8988T (cell line): ENCODE results near the gene TBC1D5.
"Not testable (repeated sequence)": the region's sequence is repeated elsewhere in the genome, so short reads cannot be mapped to it uniquely, and the experiment has no call there.

Experiments
- DNase-seq: peaks from one replicate; pipeline ENCODE4 v3.0.0; 2011

The TBC1D5 gene

DNA sequence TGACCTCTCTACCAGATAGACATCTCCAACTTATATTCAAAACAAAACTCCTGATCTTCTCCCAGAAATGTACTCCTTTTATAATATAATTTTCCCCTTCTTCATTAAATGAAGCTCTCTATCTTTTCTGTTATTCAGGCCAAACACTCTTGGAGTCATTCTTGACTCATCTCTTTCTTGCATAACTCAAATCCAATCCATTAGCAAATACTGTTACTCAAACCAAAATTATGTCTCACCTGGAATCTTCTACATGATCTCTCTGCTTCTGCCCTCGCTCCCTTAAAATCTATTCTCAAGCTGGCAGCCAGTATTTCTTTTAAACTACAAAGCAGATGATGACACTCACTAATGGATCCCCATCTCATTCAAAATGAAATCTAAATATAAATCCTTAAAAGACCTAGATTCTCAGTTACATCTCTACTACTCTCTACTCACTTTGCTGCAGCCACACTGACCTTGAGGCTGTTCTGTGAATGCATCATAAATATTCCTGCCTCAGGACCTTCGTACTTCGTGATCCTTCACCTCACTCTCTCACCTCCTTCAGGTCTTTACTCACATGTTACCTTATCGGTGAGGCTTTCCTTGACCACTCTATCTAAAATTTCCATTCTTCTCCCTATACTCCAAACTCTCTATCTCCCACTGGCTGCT lies 160.9 kb downstream of the TBC1D5 start:
- DNase-seq, result no peak

DNA sequence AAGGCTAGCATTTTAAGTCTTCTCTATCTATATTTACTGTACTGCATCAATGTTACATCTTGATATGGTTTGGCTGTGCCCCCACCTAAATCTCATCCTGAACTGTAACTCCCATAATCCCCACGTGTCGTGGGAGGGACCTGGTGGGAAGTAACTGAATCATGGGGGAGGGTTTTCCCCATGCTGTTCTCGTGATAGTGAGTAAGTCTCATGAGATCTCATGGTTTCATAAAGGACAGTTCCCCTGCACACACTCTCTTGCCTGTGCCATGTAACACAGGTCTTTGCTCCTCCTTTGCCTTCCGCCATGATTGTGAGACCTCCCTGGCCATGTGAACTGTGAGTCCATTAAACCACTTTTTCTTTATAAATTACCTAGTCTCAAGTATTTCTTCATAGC lies 161.5 kb downstream of the TBC1D5 start:
- no peak for DNase-seq

DNA sequence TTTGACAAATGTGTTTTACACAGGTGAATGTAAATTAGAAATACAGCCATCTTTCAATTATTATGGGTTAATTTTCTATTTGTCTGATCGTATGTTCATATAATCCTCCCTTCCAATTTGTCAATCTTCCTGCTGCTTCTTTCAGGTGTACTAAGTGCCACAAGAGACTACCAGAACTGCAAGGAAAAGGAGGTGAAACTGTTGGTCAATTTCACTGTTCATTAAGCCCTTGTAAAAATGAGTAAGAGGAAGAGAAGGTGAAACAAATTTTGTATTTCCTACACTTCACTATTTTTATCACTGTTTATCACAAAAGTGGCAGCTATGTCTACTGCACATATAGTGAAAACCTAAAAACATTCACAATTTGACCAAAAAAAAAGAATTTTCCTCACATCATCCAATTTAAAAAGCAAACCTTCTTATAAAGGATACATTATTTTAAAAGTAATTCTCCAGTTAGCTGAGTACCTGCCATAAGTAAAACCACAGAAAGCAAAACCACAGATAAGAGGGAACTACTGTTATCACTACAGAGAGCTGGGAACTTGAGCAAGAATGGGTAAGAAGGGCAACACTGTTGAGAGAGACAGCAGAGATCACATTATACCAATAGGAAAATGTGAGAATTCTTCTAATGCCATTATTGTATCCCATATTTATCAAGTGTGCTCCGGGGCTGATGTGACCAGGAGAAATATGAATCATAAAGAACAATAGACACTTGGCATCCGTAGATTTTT lies 163.0 kb downstream of the TBC1D5 start:
- DNase-seq, result no peak

DNA sequence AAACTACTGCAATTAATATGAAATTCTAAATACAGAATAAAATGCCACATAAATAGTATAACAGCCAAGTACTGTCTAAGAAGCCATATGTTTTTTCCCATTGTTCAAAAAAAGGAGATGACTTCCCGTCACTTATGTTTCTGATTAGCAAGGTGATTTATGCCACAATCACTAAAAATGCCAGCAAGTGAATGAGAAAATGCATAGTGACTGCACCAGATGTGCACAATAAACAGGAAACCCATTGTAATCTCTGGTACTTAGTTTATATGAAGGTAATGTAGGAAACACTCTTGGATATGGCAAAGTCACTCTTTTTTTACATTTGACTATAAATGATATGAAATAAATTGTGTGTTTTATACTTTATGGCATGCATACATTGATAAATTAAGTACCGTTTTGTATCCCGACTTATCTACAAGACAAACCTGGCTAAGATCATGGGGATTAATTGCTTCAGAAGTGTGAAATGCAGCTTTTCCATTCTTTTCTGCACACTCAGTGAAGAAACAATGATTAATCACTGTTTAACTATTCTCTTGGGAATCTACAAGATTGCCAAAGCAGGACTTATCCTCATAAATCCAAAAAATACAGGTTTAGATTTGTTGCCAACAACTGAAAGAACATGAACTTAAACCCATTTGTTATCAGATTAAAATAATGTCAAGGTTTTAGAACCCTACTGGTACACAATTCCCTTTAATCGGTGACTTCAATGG lies 164.5 kb downstream of the TBC1D5 start:
- no peak for DNase-seq

DNA sequence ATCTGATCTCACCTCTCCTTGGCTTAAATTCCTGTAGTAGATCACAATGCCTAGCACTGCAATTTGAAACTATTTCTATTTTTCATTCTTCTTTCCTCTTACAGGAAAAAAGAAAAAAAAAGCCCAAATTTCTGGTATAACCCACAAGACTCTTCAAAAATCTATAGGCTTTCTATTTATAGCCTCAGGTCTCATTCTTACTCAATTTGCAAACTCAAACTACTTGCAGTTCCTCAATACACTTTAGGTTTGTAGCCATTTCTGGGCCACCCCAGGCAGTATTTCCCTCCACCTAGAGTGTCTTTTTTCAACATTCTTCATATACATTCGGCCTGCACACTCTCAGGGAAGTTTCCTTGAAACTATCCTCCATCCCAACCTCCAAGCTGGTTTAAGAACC lies 169.0 kb downstream of the TBC1D5 start:
- no peak for DNase-seq

DNA sequence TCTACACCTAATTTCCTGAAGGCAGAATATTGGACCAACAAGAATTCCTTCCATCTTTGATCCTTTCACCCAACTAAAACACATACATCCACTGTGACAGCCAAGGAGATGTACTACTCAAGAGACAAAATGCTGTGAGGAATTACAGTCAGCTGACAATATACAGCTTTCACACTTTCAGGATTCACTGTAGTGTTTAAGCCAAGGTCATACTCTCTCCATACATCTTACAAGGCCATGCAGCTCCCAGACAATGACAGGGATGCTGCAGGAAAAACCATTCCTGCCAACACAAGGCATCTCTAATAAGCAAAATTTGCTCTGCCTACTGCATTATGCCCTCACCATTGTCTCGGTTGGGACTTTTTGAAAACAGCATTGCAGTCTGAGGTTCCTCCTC lies 170.7 kb downstream of the TBC1D5 start:
- no peak for DNase-seq

DNA sequence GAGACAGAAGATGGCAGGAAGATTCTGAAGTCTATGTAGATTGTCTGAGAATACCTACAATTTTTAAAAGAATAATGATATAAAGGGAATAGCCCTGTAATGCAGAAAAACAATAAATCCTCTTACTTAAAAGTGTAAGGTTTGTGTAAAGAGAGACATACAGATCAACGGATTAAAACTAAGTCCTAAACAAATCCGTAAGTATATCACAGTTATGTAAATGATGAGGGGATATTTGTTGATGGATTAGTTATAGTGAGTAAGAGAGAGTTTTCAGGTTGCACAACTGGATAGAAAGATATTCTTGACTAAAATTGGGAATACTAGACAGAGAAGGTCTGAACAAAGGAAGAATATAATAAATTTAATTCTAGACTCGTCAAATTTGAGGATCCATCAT lies 179.6 kb downstream of the TBC1D5 start:
- no peak for DNase-seq

DNA sequence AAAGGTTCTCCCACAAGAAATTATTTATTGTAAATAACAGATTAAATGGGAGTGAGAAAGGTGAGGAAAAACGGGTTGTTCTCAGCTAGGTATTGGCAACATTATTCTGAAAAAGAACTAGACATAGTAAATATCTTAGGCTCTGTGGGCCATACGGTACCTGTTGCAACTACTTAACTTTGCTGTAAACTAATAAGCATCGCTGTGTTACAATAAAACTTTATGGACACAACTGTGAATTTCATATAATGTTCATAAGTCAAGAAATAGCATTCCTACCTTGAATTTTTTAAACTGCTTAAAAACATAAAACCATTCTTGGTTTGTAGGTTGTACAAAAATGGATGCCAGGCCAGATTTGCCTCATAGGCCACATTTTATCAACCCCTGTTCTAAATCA lies 183.9 kb downstream of the TBC1D5 start:
- DNase-seq, result no peak

DNA sequence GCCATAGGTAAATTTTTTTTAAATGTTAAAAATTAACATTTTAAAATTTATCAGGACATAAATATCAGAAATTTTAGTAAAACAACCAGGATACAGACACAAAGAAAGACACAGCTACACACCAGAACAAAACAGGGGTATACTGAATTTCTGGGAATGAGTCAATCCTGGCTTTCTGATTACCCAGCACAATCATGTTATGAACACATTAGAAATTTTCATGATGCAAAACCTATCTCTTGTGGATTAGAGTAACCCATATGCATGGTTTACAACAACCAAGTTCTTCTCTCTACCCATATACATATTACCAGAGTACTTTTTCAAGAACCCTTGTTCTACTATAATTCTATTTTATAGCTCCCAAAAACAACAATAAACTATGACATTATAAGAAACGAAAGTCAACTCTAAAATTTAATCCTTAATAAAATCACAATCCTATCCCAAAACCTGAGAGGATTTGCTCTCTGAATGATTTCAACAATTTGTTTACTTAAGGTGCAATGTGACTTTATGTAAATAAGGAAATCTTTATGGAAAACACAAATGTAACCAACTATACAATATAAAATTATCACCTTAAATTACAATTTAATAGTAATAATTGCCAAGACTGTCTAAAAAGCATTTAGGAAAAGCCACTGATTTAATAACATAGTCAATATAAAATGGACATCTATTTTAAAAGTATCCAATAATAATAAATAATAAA lies 184.5 kb downstream of the TBC1D5 start:
- DNase-seq, result no peak

DNA sequence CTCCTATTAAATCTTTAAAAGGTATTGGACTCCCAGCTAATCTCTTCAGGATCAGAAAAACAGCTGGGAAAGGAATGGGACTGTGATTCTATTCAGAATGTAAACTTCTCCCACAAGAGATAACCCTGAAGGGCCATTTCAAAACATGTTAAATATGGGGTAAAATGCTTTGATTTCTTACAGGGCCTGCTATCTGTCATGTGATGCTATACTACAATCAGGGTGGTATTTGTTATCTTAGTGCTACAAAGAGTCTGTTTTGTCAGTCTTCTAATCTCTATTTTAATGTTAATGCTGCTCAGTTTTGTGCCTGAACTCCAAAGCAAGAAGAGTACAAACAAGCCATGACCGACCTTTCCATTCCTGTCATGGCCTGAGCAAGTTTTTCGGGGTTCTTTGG lies 186.9 kb downstream of the TBC1D5 start:
- no peak for DNase-seq

DNA sequence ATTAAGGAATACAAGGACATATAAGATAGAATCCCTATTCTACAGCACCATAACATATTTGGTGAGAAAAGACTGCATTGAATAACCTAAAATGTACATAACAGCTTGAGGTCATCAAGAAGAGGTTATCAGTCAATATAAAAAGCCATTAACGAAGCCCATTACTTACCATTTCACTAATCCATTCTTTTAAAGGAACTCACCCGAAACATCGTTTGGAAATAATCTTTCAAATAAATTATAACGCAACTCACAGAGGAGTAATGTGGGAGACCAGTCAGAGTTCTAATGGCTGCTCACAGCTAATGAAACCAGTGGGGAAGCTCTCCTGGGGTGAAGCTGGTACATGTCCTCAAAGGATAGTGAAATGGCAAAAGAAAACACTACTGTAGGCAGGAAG lies 188.4 kb downstream of the TBC1D5 start:
- no peak for DNase-seq

DNA sequence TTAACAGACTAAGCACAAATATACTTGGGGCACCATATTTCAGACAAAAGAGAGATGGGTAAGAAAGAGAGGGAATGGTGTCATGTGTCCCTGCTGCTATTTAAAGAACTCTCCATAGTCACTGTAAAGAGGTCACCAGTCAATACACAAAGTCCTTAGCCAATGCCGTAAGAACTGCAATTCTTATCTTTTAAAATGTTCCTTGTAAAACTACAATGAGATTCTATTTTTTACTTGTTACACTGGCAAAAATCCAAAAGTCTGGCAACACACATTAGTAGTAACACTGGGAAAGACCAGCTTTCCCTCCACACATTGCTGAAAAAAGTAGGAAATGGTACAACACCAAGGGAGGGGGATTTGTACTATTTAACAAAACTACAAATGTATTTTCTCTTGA lies 189.4 kb downstream of the TBC1D5 start:
- no peak for DNase-seq

DNA sequence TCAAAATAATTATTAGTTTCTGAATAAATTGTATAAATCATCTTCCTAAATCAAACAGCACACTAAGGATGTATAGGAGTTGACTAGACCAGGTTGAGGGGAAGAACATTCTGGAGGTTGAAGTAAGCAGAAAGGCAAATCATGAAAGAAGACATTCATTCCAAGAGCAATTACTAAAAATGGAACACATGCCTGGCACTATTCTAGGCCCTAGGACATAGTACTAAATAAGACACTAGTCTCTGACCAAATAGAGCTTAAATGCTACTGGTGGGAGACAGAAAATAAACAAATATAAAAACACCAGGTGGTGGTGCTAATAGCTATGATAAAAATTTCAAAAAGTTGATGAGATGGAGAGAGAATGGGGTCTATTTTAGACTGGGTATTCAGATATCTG lies 190.1 kb downstream of the TBC1D5 start:
- no peak for DNase-seq

DNA sequence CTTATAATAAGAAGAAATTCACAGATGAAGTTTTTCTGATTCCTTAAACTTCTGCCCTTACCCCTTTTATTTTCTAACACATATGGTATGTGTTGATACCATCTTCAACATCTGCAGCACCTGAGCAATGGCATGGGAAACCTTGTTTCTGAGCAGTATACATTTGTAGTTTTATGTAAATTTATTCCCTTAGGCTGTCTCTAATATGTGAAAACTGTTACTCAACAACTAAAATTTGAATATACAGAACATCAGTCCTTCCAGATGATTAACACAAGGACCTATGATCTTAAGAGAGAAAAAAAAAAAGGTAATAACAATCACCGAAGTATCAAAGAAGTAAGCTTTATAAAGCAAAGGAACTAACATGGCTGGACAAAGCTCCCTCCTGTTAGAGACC lies 190.5 kb downstream of the TBC1D5 start:
- DNase-seq, result no peak

DNA sequence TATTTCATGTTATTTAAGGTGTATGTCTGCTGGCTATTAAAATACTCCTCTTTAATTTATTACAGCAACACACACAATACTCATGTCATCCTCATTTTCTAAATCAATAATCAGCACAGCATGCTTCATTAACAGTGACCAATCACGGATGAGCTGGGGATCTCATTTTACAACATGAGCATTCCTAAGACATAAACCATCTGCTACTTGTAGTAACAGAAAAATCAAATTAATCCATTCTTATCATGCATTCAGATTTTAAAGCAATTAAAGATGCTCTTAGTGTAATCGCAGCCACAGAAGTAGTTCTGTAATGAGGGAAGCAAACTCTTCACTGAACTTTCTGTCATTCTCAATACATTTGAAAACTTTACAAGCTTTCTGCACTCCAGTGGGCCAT lies 191.1 kb downstream of the TBC1D5 start:
- no peak for DNase-seq

DNA sequence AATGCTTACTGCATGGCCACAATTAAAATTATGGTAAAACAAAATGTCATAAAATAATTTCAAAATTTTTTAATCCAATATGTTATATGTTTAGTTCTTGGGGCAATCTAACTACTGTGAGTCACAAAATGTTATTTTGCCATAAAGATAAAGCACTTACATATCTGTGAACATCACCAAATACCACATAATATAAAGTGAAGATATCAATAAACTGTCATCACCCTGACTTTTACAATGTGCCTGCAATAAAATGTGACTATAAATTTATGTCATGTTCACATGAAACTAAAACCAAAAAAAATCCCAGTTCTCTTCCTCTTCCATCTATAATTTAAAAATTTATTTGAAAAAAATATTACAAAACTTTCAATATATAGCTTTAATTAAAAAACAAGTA lies 191.8 kb downstream of the TBC1D5 start:
- no peak for DNase-seq

DNA sequence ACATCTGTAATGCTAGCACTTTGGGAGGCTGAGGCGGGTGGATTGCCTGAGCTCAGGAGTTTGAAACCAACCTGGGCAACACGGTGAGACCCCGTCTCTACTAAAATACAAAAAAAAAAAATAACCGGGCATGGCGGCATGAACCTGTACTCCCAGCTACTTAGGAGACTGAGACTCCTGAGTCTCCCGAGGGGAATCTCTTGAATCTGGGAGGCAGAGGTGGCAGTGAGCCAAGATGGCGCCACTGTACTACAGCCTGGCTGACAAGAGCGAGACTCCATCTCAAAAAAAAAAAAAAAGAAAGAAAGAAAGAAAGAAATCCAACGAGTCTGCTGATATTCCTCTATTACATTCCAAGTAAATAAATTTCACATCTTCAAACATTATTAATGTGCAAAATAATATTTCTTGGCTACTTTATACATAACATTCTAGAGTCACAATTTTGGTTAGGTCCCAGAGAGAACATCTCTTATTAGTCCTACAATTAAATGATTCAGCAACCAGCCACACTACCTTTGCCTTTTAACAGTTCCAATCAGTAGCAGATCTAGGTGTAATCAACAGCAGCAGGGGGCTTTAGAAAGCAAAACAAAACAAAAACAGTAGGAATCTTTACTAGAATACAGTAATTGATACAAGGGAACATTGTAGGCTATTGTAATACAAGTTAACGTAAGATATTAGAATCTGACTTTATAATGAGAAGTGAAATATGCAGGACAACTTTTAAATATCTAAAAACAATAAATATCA lies 195.8 kb downstream of the TBC1D5 start:
- no peak for DNase-seq

DNA sequence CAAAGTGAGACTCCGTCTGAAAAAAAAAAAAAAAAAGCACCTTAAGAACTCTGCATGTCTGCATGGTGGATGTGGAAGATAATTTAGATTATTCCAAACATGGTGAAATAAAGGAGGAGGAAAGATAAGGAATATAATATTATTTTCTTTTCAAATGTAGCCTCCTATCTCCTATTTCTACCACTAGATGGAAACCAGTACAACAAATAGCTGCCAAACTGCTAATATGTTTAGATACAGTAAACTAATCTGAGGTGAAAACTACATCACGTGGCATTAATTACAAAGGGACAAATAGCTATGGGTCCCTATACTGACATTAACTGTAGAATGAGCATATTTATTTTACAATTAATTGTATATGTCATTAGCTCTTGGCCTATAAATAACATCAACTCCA lies 197.8 kb downstream of the TBC1D5 start:
- no peak for DNase-seq

DNA sequence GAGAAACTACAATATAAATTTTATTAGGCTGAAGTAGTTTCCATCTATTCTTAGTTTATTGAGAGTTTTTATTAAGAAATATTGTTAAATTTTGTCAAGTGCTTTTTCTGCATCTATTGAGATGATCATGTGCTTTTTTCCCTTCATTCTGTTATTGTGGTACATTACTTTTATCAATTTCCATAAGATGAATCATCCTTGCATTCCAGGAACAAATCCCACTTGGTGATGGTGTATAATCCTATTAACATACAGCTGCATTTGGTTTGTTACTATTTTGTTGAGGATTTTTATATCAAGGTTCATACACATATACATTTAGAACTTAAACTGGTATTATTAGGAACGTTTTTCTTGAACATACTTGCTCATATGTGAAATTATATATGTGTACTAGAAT lies 199.8 kb downstream of the TBC1D5 start:
- DNase-seq, result no peak

DNA sequence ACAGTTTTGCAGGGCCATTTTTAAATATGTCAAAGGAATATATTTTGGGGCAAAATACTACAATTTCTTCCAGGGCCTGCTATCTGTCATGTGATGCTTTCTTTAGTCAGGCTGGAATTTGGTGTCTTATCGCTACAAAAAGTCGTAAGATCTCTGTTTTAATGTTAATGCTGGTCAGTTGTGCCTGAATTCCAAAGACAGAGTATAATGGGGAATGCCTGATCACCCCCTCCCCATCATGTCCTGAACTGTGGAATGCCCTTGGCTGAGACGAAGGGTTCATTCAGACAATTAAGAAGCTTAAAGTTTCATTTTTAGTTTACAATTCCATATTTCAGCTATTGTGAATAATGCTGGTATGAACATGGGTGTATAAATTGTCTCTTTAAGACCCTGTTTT lies 203.0 kb downstream of the TBC1D5 start:
- DNase-seq, result no peak

DNA sequence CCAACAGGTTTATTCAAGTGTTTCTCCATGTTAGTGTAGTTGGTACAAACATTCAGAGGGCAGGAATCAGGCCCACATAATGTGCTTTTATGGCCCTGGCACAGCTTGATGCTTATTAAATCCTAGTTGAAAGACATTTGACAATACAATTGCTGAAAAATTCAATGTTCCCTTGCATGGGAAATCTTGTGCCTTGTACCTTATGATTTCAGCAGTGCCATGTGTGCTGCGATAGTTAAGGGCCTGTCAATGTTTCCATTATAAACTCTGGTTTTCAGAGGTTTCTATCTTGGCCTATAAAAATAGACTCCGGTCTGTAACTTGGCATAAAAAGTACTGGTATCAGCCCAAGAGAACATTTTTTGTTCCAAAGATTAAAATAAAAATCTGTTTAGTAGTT lies 207.2 kb downstream of the TBC1D5 start:
- DNase-seq, result no peak

DNA sequence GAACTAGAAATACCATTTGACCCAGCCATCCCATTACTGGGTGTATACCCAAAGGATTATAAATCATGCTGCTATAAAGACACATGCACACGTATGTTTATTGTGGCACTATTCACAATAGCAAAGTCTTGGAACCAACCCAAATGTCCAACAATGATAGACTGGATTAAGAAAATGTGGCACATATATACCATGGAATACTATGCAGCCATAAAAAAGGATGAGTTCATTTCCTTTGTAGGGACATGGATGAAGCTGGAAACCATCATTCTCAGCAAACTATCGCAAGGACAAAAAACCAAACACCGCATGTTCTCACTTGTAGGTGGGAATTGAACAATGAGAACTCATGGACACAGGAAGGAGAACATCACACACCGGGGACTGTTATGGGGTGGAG lies 210.0 kb downstream of the TBC1D5 start:
- DNase-seq, result not testable (repeated sequence)

DNA sequence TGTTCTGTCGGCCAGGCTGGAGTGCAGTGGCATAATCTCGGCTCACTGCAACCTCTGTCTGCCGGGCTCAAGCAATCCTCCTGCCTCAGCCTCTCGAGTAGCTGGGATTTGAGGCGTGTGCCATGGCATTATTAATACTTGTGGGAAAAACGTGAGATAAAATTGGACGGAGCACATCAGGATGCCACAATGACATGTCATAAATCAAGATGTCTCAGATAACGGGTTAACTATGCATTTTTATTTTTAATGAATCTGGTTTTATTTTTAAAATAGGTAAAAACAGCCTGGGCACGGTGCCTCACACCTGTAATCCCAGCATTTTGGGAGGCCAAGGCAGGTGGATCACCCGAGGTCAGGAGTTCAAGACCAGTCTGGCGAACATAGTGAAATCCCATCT lies 212.8 kb downstream of the TBC1D5 start:
- no peak for DNase-seq
